Measurements from ENCODE around the gene THSD4.

Gene THSD4

GRCh38 chr15:71807125-71807629 lies 691.9 kb downstream of the THSD4 start:
- DNase-seq, result no peak

DNA sequence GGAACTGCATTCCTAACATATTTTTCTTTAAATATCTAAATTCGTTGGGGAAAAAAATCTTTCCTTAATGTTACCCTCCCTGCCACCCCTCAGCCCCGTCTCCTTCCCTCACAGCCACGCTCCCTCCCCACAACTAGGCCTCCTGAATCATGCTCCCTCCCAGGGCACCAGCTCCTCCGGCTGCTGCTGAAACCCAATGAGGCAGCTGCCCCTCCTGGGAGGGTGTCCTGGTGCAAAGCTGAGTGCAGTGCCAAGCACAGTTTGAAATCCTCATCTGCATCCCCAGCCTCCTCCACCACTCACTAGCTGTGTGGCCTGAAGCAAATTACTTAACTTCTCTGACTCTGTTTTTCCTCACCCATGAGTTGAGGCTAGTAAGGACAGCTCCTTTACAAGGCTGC lies 692.4 kb downstream of the THSD4 start:
- no peak for DNase-seq

DNA sequence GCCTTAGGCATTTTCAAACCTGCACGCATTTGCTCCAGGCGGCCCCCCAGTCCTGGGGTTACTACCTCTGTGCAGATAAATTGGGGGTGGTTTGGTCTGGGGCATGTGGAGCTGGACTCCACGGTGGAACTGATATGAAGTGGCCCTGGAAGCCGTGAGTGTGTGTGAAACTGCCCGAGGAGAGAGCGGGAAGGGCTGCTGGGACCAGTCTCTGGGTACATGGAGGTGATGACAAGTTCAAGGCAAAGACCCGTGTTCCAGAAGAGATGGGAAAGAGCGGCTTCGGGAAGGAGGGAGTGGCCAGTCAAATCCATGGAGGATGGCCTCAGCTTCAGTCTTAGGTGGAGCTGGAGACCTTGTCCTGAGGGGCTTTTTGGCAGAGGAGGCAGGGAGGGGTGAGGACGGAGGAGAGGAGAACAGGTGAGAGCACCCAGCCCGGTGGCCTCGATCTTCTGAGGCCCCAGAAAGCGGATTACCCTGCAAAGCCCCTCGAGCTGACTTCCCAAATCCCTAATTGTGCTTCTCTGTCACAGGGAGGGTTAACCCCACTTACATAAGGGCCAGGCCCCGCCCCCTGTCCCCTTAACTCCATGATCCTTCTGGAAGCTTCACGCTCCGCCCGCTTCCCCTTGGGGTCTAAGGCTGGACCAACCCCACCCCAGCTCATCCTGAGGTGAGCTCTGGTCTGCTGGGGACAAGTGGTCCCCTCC lies 693.2 kb downstream of the THSD4 start:
- no peak for DNase-seq

DNA sequence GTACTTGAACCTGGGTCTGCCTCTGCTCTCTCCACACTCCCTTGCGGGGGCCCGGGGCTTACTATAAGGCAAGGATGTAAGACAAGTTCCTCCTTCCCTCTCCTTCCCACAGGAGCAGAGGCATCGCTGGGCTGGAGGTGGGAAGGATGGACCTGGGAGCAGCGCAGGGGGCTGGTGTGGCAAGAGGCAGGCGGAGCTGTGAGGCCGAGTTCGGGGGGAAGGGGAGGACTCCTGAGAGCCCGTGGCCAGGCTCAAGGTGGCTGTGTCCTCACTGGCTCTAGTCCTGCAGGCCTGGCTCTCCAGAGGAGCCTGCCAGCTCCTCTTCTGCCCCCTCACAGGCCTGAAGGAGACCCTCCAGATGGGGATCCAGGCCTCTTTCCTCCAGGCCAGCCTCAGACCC lies 694.1 kb downstream of the THSD4 start:
- DNase-seq, result no peak

GRCh38 chr15:71810256-71811035 lies 695.2 kb downstream of the THSD4 start, which contains the start of gene NR2E3:
Gene NR2E3 (plus strand): TSS chr15:71810554. CDS start chr15:71810744, 190 bp downstream.
- DNase-seq, result no peak

GRCh38 chr15:71811036-71811736 lies 695.9 kb downstream of the THSD4 start:
- no peak for DNase-seq

DNA sequence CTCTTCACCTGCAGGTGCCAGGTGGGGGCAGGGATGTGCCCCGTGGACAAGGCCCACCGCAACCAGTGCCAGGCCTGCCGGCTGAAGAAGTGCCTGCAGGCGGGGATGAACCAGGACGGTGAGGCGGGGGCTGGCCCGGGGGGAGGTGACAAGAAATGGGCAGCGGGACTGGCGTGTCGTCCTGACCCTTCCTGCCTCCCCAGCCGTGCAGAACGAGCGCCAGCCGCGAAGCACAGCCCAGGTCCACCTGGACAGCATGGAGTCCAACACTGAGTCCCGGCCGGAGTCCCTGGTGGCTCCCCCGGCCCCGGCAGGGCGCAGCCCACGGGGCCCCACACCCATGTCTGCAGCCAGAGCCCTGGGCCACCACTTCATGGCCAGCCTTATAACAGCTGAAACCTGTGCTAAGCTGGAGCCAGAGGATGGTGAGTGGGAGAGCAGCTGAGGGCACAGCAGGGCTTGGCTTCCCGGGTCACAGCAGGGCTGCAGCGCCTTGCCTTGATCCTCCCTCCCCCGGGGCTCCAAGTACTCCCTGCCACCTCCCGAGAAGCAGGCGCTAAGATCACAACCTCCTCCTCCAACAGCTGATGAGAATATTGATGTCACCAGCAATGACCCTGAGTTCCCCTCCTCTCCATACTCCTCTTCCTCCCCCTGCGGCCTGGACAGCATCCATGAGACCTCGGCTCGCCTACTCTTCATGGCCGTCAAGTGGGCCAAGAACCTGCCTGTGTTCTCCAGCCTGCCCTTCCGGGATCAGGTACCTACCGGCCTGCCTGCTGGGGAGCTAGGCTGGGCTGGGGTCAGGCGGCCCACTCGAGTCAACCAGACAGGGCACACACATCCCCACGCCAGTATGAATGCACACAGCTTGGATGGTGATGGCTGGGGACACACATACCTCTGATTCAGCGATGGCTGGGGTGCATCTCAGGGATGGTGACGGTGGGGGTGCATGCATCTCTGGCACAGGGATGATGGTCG lies 696.8 kb downstream of the THSD4 start:
- DNase-seq, result no peak

- no peak for DNase-seq
These were observed 697.9 kb downstream of the THSD4 start for GRCh38 chr15:71812966-71813722.

- no peak for DNase-seq
These were observed 698.6 kb downstream of the THSD4 start for GRCh38 chr15:71813723-71814470.

DNA sequence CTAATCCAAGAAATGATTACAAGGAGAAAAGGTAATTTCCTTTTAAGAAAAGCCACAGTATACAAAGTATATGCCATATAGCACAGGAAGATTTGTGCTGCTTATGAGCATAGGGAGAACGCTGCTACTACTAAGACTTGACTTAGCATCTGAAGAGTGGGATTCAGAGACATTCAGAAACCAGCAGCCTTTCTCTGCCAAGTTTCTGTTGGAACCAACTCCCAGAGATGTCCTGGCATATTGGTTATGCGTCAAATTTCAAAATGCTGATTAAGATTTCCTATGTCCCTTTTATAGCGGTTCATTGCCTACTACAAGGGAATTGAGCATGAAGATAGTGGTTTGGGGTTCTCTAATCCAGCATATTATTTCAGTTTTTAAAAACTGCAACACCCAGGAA lies 700.0 kb downstream of the THSD4 start:
- DNase-seq, result no peak

- no peak for DNase-seq
These were observed 702.1 kb downstream of the THSD4 start for GRCh38 chr15:71817351-71817750.

DNA sequence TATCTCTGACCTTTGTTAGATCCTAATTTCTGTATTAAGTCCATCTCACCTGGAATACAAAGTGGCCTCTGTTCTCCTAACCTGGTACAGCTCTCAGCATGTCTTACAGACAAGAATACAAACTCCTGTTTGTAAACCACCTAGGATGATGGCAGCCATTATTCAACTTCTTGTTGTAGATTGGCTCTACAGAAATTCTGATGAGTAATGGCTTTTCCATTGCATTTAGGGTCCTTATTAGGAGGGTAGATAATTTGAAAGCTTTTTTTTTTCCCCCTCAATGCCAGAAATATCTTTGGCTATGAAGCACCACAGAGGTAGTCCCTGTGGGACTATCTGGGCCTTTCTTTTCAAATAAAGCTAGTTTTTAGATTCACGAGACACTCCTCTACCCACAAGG lies 704.9 kb downstream of the THSD4 start:
- no peak for DNase-seq

DNA sequence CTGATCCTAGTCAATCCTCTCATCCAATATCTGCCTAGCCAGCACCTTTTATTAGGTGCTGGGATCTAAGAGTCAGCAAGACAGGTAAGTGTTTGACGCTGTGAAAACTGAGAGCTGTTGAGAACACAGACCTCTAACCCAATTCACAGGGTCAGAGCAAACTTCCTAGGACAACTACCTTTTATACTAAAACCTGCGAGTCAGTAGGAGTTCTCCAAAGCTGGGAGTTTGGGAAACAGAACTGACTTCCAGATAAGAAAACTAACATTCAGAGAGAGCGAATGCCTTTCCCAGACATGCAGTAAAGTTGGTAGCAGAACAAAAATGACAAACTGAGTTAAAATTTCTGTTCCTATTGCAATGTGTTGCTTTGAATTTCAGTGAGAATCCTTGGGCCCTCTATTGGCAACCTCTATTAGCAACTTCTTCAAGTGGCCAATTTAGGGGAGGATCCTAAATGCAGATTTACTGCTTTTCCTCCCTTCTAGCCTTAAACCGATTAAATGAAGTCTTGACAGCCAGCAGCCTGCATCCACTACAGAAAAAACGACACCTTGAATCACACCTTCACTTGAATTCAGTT lies 706.4 kb downstream of the THSD4 start:
- no peak for DNase-seq

DNA sequence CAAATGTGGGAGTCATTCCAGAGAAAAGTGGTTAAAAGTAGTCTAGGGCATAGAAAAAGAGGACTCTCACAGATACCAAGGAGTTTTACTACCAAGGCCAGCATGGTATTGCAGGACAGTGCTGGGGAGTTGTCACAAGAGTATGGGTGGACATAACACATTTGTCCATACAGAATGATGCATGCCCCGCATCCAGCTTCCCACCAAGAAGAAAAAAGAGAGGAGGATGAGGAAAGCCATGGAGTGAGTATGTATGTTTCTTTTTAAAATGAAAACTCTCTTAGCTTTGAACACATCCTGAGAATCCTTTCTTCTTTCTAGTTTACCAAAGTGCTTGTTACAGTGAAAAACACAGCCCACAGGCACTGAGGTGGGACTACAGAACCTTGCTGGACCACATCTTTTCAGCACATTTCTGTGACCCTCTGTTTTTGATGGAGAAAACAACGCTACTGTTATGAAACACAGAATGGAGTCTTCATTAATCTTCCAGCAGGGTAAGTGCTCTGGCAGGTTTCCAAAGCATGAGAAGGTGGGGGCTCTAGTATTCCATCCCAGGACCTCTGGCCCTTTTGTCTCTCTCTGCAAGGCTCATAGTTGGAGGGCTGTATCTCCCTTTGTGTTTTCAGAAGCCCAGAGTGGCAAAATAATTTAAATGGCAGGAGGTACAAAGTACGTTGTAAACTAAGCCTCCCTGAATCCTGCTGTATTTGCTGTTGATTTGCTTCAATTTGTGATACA lies 707.8 kb downstream of the THSD4 start:
- DNase-seq, result no peak

GRCh38 chr15:71823801-71824200 lies 708.5 kb downstream of the THSD4 start:
- DNase-seq, result no peak

- DNase-seq, result no peak
These were observed 709.9 kb downstream of the THSD4 start for GRCh38 chr15:71825021-71825730.

DNA sequence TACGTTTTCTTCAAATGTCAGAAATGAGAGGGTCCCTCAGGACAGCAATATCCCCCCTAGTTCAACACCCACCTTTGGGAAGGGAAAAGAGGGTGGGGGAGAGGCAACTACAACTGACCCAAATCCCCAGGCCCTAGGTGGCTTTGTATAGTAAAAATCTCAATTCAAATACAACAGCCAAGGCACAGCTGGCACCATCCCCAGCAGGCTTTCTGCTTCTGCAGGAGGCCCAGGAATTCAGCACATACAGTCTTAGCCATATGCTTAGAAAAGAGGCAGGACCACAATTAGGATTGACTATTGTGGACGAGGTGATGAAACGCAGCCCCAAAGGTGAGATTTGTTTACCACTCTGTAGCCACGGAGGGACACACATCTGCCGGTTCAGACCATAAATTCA lies 710.9 kb downstream of the THSD4 start:
- no peak for DNase-seq

DNA sequence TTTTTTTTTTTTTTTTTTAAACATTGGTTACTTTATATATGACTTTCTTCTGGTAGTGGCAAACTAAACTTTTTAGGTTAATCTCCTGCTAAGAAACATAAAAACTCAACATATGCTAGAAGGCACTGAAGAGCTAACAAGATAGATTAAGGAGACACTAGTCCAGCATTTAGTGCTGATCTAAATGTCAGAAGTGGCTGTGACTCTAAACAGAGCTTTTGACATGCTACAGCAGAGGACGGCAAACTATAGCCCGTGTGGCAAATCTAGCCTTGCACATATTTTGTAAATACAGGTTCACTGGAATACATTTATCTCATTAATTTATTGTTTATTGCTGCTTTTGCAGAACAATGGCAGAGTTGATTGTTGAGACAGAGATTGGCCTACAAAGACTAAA lies 715.7 kb downstream of the THSD4 start:
- DNase-seq, result no peak
